ENCODE results near the gene PAX3. TPM values are rescaled to one million over a fixed set of nuclear protein-coding genes. Genes with fewer than 3 reads are reported as not detected.

The PAX3 gene
- total RNA-seq, 1 experiment from 2014 or later: not detected

GRCh38 chr2:222290736-222291484, 7.9 kb downstream of the PAX3 start:
- H3K4me2 ChIP-seq (ENCODE audit: low read length): no peak overlapping the region
- CTCF ChIA-PET: no interaction called here

DNA sequence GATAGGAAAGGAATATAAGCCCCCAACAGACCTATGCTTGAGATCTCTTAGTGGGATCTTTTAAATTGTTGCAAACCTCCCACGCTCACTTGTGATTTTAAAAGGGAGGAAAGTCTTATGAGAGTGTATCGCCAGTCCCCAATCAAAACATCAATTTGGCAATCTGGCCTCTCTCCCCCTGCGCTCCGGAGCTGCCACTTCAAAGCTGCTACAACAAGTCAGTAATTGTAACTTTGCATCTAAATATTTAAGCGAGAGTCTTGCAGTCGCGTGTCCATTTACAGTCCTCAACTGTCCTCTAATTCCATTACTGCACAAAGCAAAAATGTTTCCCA, 8.4 kb downstream of the PAX3 start:
- intact Hi-C loops (cut with micrococcal nuclease): no loop called here
- Histone ChIP-seq H3K4me3 (replicated peaks in 1 of 2; ENCODE audit: low read depth in 1 of 2, low read length in 2 of 2) (no peak overlapping the region), H2AFZ (ENCODE audit: low read depth, low read length, poor library complexity, severe bottlenecking) (no peak overlapping the region), H3K79me2 (ENCODE audit: insufficient read depth, low read length) (no peaks in the 10 kb centered on the region), H3K36me3 (ENCODE audit: control insufficient read depth in 1 of 2, insufficient read depth in 2 of 2, low read length in 2 of 2) (no peaks in the 10 kb centered on the region), H3K4me2 (ENCODE audit: low read length) (no peak overlapping the region), H3K4me1 (ENCODE audit: control insufficient read depth in 1 of 2, insufficient read depth in 2 of 2, low read length in 2 of 2) (no peaks in the 10 kb centered on the region), H3K27ac (ENCODE audit: low read depth, low read length) (no peak overlapping the region), H3K9ac (ENCODE audit: low read length) (no peak overlapping the region), H3K9me2 (ENCODE audit: insufficient read depth) (no peaks in the 10 kb centered on the region), H3K27me3 (ENCODE audit: insufficient read depth, low read length) (peaks cover 61% of the 10 kb centered on the region), H4K20me1 (ENCODE audit: insufficient read depth) (no peaks in the 10 kb centered on the region), H3K9me3 (ENCODE audit: control insufficient read depth in 1 of 2, insufficient read depth in 1 of 2, low read depth in 1 of 2, low read length in 2 of 2) (no peaks in the 10 kb centered on the region)
- no TSS peak for BruUV-seq (replicated peaks)
- DNase-seq (ENCODE audit: low read depth, low spot score) (no peak), ATAC-seq (no peak)
- RAD21 ChIA-PET (ENCODE audit: low non-redundant PET in 1 of 2, low total read pairs in 2 of 2, uncharacterized antibody in 2 of 2, unreplicated experiment in 2 of 2): no interaction called here
- POLR2A ChIA-PET: no interaction called here
- CTCF ChIA-PET: no interaction called here
- TF ChIP-seq, protein P1, sequence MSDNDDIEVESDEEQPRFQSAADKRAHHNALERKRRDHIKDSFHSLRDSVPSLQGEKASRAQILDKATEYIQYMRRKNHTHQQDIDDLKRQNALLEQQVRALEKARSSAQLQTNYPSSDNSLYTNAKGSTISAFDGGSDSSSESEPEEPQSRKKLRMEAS (IDR thresholded peaks at IDR 0.05): no peak
- no peak for TF ChIP-seq JUND (IDR thresholded peaks at IDR 0.05)
- TF ChIP-seq ZNF274 (IDR thresholded peaks at IDR 0.05; ENCODE audit: low read depth, low read length): no peak
- no peak for TF ChIP-seq CBX3 (IDR thresholded peaks at IDR 0.05; ENCODE audit: low read depth)
- no peak for TF ChIP-seq EGR1 (IDR thresholded peaks at IDR 0.05; ENCODE audit: low read depth)
- TF ChIP-seq CEBPB (IDR thresholded peaks at IDR 0.05; ENCODE audit: low read depth): no peak
- TF ChIP-seq RAD21 (IDR thresholded peaks at IDR 0.05; ENCODE audit: low read depth): no peak
- TF ChIP-seq YY1 (IDR thresholded peaks at IDR 0.05; ENCODE audit: extremely low read depth, insufficient replicate concordance, low read depth, low read length): no peak
- TF ChIP-seq TCF7L2 (IDR thresholded peaks at IDR 0.05; ENCODE audit: borderline replicate concordance, extremely low read depth, insufficient read depth, insufficient read length): no peak
- no peak for TF ChIP-seq ZBTB33 (IDR thresholded peaks at IDR 0.05; ENCODE audit: extremely low read depth, insufficient replicate concordance, low read length)
- no peak for TF ChIP-seq FOSL1 (IDR thresholded peaks at IDR 0.05; ENCODE audit: low read depth)
- no peak for TF ChIP-seq POLR2A (IDR thresholded peaks at IDR 0.05; ENCODE audit: borderline replicate concordance, extremely low read depth, insufficient read depth, insufficient read length)
- no peak for TF ChIP-seq SP1 (IDR thresholded peaks at IDR 0.05; ENCODE audit: low read depth)

More at GRCh38 chr2:222290736-222291484, 7.9 kb downstream of the PAX3 start:
- no TSS peak for BruUV-seq (replicated peaks)
- Histone ChIP-seq H4K20me1 (ENCODE audit: insufficient read depth) (no peaks in the 10 kb centered on the region), H3K4me1 (ENCODE audit: control insufficient read depth in 1 of 2, insufficient read depth in 2 of 2, low read length in 2 of 2) (no peaks in the 10 kb centered on the region), H3K9me3 (ENCODE audit: control insufficient read depth in 1 of 2, insufficient read depth in 1 of 2, low read depth in 1 of 2, low read length in 2 of 2) (no peaks in the 10 kb centered on the region), H2AFZ (ENCODE audit: low read depth, low read length, poor library complexity, severe bottlenecking) (no peak overlapping the region), H3K27ac (ENCODE audit: low read depth, low read length) (no peak overlapping the region), H3K36me3 (ENCODE audit: control insufficient read depth in 1 of 2, insufficient read depth in 2 of 2, low read length in 2 of 2) (no peaks in the 10 kb centered on the region), H3K9me2 (ENCODE audit: insufficient read depth) (no peaks in the 10 kb centered on the region), H3K27me3 (ENCODE audit: insufficient read depth, low read length) (peaks cover 60% of the 10 kb centered on the region), H3K9ac (ENCODE audit: low read length) (no peak overlapping the region), H3K79me2 (ENCODE audit: insufficient read depth, low read length) (no peaks in the 10 kb centered on the region), H3K4me3 (replicated peaks in 1 of 2; ENCODE audit: low read depth in 1 of 2, low read length in 2 of 2) (no peak overlapping the region)
- RAD21 ChIA-PET (ENCODE audit: low non-redundant PET in 1 of 2, low total read pairs in 2 of 2, uncharacterized antibody in 2 of 2, unreplicated experiment in 2 of 2): no interaction called here
- intact Hi-C loops (cut with micrococcal nuclease): no loop called here
- POLR2A ChIA-PET: no interaction called here
- DNase-seq (ENCODE audit: low read depth, low spot score): no peak
- no peak for TF ChIP-seq ELF1 (IDR thresholded peaks at IDR 0.05; ENCODE audit: borderline replicate concordance, low read depth)
- no peak for TF ChIP-seq EZH2 (IDR thresholded peaks at IDR 0.05)
- TF ChIP-seq JUND (IDR thresholded peaks at IDR 0.05): no peak
- TF ChIP-seq FOSL1 (IDR thresholded peaks at IDR 0.05; ENCODE audit: low read depth): no peak
- TF ChIP-seq CBX3 (IDR thresholded peaks at IDR 0.05; ENCODE audit: low read depth): no peak
- TF ChIP-seq YY1 (IDR thresholded peaks at IDR 0.05; ENCODE audit: extremely low read depth, insufficient replicate concordance, low read depth, low read length): no peak
- no peak for TF ChIP-seq RAD21 (IDR thresholded peaks at IDR 0.05; ENCODE audit: low read depth)
- no peak for TF ChIP-seq POLR2A (IDR thresholded peaks at IDR 0.05; ENCODE audit: borderline replicate concordance, extremely low read depth, insufficient read depth, insufficient read length)
- TF ChIP-seq SP1 (IDR thresholded peaks at IDR 0.05; ENCODE audit: low read depth): no peak
- no peak for ATAC-seq
